Measurements from ENCODE around the gene VSTM1. TPM values are rescaled to one million over a fixed set of nuclear protein-coding genes. Genes with fewer than 3 reads are reported as not detected.

VSTM1 gene
- total and polyA plus RNA-seq, 2 of the 4 experiments (the other 2 are of a cell fraction), result not detected

DNA sequence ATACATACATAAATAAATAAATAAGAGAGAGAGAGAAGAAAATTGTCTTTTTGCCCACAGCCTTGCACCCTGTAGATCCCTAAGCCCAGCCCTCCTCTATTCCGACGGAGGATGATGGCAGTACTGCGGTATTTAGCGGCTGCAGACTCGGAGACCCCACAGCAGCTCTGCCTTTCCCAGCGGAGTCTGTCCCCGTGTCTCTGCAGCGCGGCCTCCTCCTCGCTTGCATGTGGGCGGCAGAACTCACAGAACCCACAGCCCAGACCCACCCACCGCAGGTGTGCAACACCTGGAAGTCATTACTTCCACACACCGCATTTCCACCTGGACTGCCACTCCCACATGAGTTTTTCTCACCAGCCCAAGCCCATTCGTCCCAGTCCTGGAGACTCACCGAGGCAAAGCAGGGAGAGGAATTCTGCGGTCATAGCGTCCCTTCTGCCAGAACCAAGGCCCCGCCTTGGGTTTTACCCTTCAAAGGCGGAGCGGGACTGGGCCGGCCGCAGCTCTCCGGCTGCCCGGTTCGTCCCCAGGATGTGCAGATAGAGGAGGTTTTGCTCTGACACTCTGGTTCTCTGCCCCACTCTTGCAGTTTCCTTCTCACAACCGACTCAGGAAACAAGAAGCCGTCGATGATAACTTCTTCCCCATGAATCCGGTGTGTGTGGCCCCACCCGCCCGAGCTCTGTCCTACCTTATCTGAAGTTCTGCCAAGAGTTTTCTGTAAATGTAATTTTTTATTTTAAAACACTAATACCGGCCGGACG is at the start of gene VSTM1 (continued):
- TF ChIP-seq CTCF (conservative IDR thresholded peaks at IDR 0.05; ENCODE audit: low read depth, low read length), result no peak

GRCh38 chr19:54109651-54110050 is 46.0 kb upstream of the VSTM1 start:
- Histone ChIP-seq H2AK9ac (replicated peaks; ENCODE audit: low read depth, low read length, poor library complexity) (no peak overlapping the region), H2AK5ac (ENCODE audit: low read depth, low read length) (no peak overlapping the region), H3K27me3 (ENCODE audit: control insufficient read depth, insufficient read depth, low read length) (no peaks in the 10 kb centered on the region), H2AFZ (replicated peaks; ENCODE audit: low read length, poor library complexity) (no peak overlapping the region), H2BK15ac (ENCODE audit: low read depth, low read length) (no peak overlapping the region), H3K14ac (replicated peaks; ENCODE audit: low read depth, low read length) (no peak overlapping the region), H3K4me1 (ENCODE audit: control insufficient read depth, insufficient read depth, low read length) (peaks cover 6% of the 10 kb centered on the region), H3K9me1 (ENCODE audit: insufficient read depth, low read length) (no peaks in the 10 kb centered on the region), H4K5ac (ENCODE audit: low read depth, low read length) (no peak overlapping the region), H2BK20ac (ENCODE audit: low read depth, low read length) (no peak overlapping the region), H2BK5ac (ENCODE audit: low read depth, low read length, poor library complexity, severe bottlenecking) (no peak overlapping the region), H3K4me3 (ENCODE audit: insufficient read depth, low read depth, low read length) (no peak overlapping the region), H3K9ac (ENCODE audit: low read depth, low read length) (no peak overlapping the region), H3K4ac (ENCODE audit: low read depth, low read length) (no peak overlapping the region), H3K27ac (ENCODE audit: insufficient read depth, low read length) (no peak overlapping the region), H3K56ac (ENCODE audit: extremely low read depth, insufficient read depth, low read length) (no peak overlapping the region), H3K9me3 (ENCODE audit: control insufficient read depth, insufficient read depth, low read length) (no peaks in the 10 kb centered on the region), H4K20me1 (ENCODE audit: insufficient read depth, low read length) (peaks cover 4% of the 10 kb centered on the region; the same call in 1 of the 2 replicates), H3K18ac (ENCODE audit: low read depth, low read length) (no peak overlapping the region), H2BK120ac (ENCODE audit: low read depth, low read length) (no peak overlapping the region), H3K23ac (ENCODE audit: low read depth, low read length) (no peak overlapping the region), H4K8ac (ENCODE audit: low read depth in 2 of 2, low read length in 2 of 2) (no peak overlapping the region), H3K4me2 (ENCODE audit: low read depth, low read length) (no peak overlapping the region), H4K91ac (ENCODE audit: insufficient read depth, low read depth, low read length) (no peak overlapping the region), H3K36me3 (ENCODE audit: control insufficient read depth, insufficient read depth, low read length) (peaks cover 51% of the 10 kb centered on the region), H3K79me1 (ENCODE audit: low read depth in 1 of 2, low read length in 2 of 2) (peaks cover 10 to 41% of the 10 kb centered on the region in 2 experiments; a peak in 3 of 4 replicates)
- WGBS, 2 experiments (ENCODE audit: extremely low coverage in 2 of 2, insufficient read length in 1 of 2), result 75% methylated on average over 1 of the region's 6 CpGs; no CpG with 5 or more reads in 1 of the 2 experiments
- DNase-seq, result no peak
- dilution Hi-C loops (cut with HindIII; ENCODE audit: low sequenced_read_pairs, unreplicated experiment), result no loop called here
- ChIA-PET POLR2A (ENCODE audit: unreplicated experiment) (interaction anchor here (0.9 kb wide), 1 partner anchor 27 kb away, joined by 3 read pairs; no protein-coding TSS in a partner anchor), CTCF (no interaction called here)
- no peak for ATAC-seq (ENCODE audit: low read depth)
- intact Hi-C loops (cut with micrococcal nuclease), result loop anchor here (10.0 kb wide), 1 partner anchor 245 kb away; the partner anchor contains the start of gene MYADM
- in situ Hi-C loops (cut with MboI; ENCODE audit: low sequenced_read_pairs), result loop anchor here (25.0 kb wide), 1 partner anchor 353 kb away; the partner anchor contains the start of genes CDC42EP5 and LENG9
- no TSS peak for BruUV-seq (replicated peaks)
- TF ChIP-seq POLR2A (IDR thresholded peaks at IDR 0.05; ENCODE audit: low read depth, low read length), result no peak
- no peak for TF ChIP-seq MAFK (IDR thresholded peaks at IDR 0.05; ENCODE audit: low read depth, low read length)
- TF ChIP-seq, protein P1, sequence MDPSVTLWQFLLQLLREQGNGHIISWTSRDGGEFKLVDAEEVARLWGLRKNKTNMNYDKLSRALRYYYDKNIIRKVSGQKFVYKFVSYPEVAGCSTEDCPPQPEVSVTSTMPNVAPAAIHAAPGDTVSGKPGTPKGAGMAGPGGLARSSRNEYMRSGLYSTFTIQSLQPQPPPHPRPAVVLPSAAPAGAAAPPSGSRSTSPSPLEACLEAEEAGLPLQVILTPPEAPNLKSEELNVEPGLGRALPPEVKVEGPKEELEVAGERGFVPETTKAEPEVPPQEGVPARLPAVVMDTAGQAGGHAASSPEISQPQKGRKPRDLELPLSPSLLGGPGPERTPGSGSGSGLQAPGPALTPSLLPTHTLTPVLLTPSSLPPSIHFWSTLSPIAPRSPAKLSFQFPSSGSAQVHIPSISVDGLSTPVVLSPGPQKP (IDR thresholded peaks at IDR 0.05; ENCODE audit: borderline replicate concordance, low read depth, low read length), result no peak
- no peak for TF ChIP-seq BHLHE40 (IDR thresholded peaks at IDR 0.05; ENCODE audit: low read depth, low read length)
- TF ChIP-seq NFE2L2 (IDR thresholded peaks at IDR 0.05; ENCODE audit: low read depth, low read length), result no peak
- no peak for TF ChIP-seq MAZ (IDR thresholded peaks at IDR 0.05; ENCODE audit: borderline replicate concordance, low read depth, low read length)
- no peak for TF ChIP-seq RFX5 (IDR thresholded peaks at IDR 0.05; ENCODE audit: low read depth, low read length)
- TF ChIP-seq CHD1 (IDR thresholded peaks at IDR 0.05; ENCODE audit: low read depth, low read length), result no peak
- TF ChIP-seq FOS (IDR thresholded peaks at IDR 0.05; ENCODE audit: low read depth, low read length), result no peak
- TF ChIP-seq USF2 (IDR thresholded peaks at IDR 0.05; ENCODE audit: low read depth, low read length), result no peak
- no peak for TF ChIP-seq RAD21 (IDR thresholded peaks at IDR 0.05; ENCODE audit: low read length)
- TF ChIP-seq MXI1 (IDR thresholded peaks at IDR 0.05; ENCODE audit: borderline replicate concordance, low read depth, low read length), result no peak
